Measurements from ENCODE around the gene FOSB.

DNA sequence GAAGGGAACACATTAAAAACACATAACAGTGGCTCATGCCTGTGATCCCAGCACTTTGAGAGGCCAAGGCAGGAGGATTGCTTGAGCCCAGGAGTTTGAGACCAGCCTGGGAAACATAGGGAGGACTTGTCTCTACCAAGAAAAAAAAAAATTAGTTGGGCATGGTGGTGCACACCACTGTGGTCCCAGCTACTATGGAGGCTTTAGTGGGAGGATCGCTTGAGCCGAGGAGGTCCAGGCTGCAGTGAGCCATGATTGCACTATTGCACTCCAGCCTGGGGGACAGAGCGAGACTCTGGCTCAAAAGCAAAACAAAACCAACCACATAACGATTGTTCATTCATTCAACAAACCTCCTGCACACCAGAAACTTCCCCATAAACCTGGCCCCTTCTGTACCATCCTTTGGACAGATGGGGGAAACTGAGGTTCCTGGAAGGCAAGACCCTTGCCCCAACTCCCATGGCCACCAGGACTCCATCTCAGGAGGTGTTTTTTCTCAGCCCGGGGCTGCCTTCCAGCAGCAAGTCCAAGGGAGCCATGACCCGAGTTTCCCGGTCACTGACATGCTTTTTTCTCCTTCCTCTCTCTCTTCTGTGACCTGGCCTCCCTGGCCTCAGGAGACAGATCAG lies 4.3 kb downstream of the FOSB start:
- TF ChIP-seq, protein P1, sequence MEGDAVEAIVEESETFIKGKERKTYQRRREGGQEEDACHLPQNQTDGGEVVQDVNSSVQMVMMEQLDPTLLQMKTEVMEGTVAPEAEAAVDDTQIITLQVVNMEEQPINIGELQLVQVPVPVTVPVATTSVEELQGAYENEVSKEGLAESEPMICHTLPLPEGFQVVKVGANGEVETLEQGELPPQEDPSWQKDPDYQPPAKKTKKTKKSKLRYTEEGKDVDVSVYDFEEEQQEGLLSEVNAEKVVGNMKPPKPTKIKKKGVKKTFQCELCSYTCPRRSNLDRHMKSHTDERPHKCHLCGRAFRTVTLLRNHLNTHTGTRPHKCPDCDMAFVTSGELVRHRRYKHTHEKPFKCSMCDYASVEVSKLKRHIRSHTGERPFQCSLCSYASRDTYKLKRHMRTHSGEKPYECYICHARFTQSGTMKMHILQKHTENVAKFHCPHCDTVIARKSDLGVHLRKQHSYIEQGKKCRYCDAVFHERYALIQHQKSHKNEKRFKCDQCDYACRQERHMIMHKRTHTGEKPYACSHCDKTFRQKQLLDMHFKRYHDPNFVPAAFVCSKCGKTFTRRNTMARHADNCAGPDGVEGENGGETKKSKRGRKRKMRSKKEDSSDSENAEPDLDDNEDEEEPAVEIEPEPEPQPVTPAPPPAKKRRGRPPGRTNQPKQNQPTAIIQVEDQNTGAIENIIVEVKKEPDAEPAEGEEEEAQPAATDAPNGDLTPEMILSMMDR (IDR thresholded peaks at IDR 0.05): no peak
- TF ChIP-seq POLR2A (IDR thresholded peaks at IDR 0.05): no peak

Measured in Peyer's patch (tissue), 4 donors.